ENCODE data around the gene FOXL1. TPM values are rescaled to one million over a fixed set of nuclear protein-coding genes. Genes with fewer than 3 reads are reported as not detected.

FOXL1 gene
- total and polyA plus RNA-seq, 9 of the 15 experiments (the other 6 are each of a cell fraction or from before 2014, with no cell fraction given), result not detected

- no peak for TF ChIP-seq NR0B1 (IDR thresholded peaks at IDR 0.05; ENCODE audit: partially characterized antibody)
- TF ChIP-seq CXXC5 (CRISPR knock-in tag; IDR thresholded peaks at IDR 0.05), result no peak
- 0 out of 2 replicates have a peak, but pooled peaks have one; percentile 1 for TF ChIP-seq BRD4 (IDR thresholded peaks at IDR 0.05)
- no peak for TF ChIP-seq NR1H2 (CRISPR knock-in tag; IDR thresholded peaks at IDR 0.05)
- TF ChIP-seq LCOR (CRISPR knock-in tag; IDR thresholded peaks at IDR 0.05), result no peak
- 0 out of 2 replicates have a peak, but pooled peaks have one; percentile 18 for TF ChIP-seq GABPB1 (CRISPR knock-in tag; IDR thresholded peaks at IDR 0.05)
- no peak for TF ChIP-seq ZBTB34 (CRISPR knock-in tag; IDR thresholded peaks at IDR 0.05)
- TF ChIP-seq E2F6 (IDR thresholded peaks at IDR 0.05; ENCODE audit: borderline replicate concordance in 1 of 2, extremely low read depth in 1 of 2, insufficient read depth in 1 of 2, insufficient read length in 1 of 2, low read depth in 1 of 2, low read length in 1 of 2, poor library complexity in 1 of 2, severe bottlenecking in 1 of 2), result peak in 1 of 2 experiments; percentile 46
- no peak for TF ChIP-seq SREBF2 (CRISPR knock-in tag; IDR thresholded peaks at IDR 0.05)
- TF ChIP-seq SIN3B (IDR thresholded peaks at IDR 0.05; ENCODE audit: low read depth), result no peak
- TF ChIP-seq, protein P1, sequence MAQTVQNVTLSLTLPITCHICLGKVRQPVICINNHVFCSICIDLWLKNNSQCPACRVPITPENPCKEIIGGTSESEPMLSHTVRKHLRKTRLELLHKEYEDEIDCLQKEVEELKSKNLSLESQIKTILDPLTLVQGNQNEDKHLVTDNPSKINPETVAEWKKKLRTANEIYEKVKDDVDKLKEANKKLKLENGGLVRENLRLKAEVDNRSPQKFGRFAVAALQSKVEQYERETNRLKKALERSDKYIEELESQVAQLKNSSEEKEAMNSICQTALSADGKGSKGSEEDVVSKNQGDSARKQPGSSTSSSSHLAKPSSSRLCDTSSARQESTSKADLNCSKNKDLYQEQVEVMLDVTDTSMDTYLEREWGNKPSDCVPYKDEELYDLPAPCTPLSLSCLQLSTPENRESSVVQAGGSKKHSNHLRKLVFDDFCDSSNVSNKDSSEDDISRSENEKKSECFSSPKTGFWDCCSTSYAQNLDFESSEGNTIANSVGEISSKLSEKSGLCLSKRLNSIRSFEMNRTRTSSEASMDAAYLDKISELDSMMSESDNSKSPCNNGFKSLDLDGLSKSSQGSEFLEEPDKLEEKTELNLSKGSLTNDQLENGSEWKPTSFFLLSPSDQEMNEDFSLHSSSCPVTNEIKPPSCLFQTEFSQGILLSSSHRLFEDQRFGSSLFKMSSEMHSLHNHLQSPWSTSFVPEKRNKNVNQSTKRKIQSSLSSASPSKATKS (CRISPR knock-in tag; IDR thresholded peaks at IDR 0.05), result no peak
- TF ChIP-seq NELFE (IDR thresholded peaks at IDR 0.05; ENCODE audit: insufficient read depth, insufficient read length), result no peak
- TF ChIP-seq ZBTB9 (CRISPR knock-in tag; IDR thresholded peaks at IDR 0.05), result no peak
- TF ChIP-seq ZNF274 (IDR thresholded peaks at IDR 0.05; ENCODE audit: borderline replicate concordance, low read depth, low read length), result no peak
- TF ChIP-seq DNMT1 (IDR thresholded peaks at IDR 0.05), result no peak
- no peak for TF ChIP-seq KDM5B (IDR thresholded peaks at IDR 0.05; ENCODE audit: insufficient replicate concordance, low read depth, low read length)
- TF ChIP-seq SRSF1 (IDR thresholded peaks at IDR 0.05; ENCODE audit: low read depth, low read length), result no peak
- no peak for TF ChIP-seq RFX1 (IDR thresholded peaks at IDR 0.05)
- no peak for TF ChIP-seq U2AF1 (optimal IDR thresholded peaks at IDR 0.05; ENCODE audit: low read depth, low read length)
- TF ChIP-seq ZNF121 (CRISPR knock-in tag; conservative IDR thresholded peaks at IDR 0.05), result no peak
- no peak for TF ChIP-seq CHD1 (IDR thresholded peaks at IDR 0.05; ENCODE audit: low read length)
- TF ChIP-seq TEAD1 (CRISPR knock-in tag; IDR thresholded peaks at IDR 0.05), result no peak
These were observed 23.8 kb upstream of the FOXL1 start (continued) for GRCh38 chr16:86554599-86554916.

Measured in K562 (cell line).